Stomach (tissue), 9 donors: ENCODE results near the gene FAM171A1. TPM values are rescaled to one million over a fixed set of nuclear protein-coding genes. Genes with fewer than 3 reads are reported as not detected.
A peak's percentile ranks its signal among the peaks of the same experiment; 100 is the strongest.

Experiments
- DNase-seq, 2 donors: peaks; one replicate each; pipeline versions ENCODE4 v3.0.0 to v3.0.0-alpha.2; 2013 to 2019
- H3K27ac ChIP-seq, 5 donors: fragments of 200-600 bp in 4 of 5; sonication (generic) in 4 of 5; one replicate each; pipeline ENCODE4 v1.5.1; 2013 to 2019; ENCODE audit warnings: mild to moderate bottlenecking in 1 of 5, moderate library complexity in 1 of 5
- H3K27me3 ChIP-seq, 3 donors: fragments of 200-600 bp; sonication (generic); one replicate each; pipeline ENCODE4 v1.5.1; 2017 to 2019; ENCODE audit warnings: mixed run types in 1 of 3
- H3K36me3 ChIP-seq, 4 donors: fragments of 200-600 bp; sonication (generic); 1 replicate in 3 of 4; 2 replicates in 1 of 4; pipeline ENCODE4 v1.5.1; 2016 to 2019
- H3K4me1 ChIP-seq, 4 donors: fragments of 200-600 bp; sonication (generic); one replicate each; pipeline ENCODE4 v1.5.1; 2016 to 2019
- H3K4me3 ChIP-seq, 4 donors: fragments of 200-600 bp; sonication (generic) in 3 of 4; one replicate each; pipeline ENCODE4 v1.5.1; 2016 to 2019; ENCODE audit warnings: mild to moderate bottlenecking in 1 of 4
- H3K9me3 ChIP-seq, 4 donors: fragments of 200-600 bp; sonication (generic); one replicate each; pipeline ENCODE4 v1.5.1; 2016 to 2019
- CTCF ChIP-seq, 7 experiments: fragments of 450-650 bp in 4 of 7; fragments of 200-600 bp in 3 of 7; sonication (generic) in 3 of 7; IDR thresholded peaks; one replicate each; pipeline ENCODE4 v1.5.1; 2016 to 2019; ENCODE audit warnings: antibody characterized with exemption in 7 of 7, control low read depth in 2 of 7, mild to moderate bottlenecking in 1 of 7
- EP300 ChIP-seq: sonication (generic); formaldehyde crosslinking; IDR thresholded peaks from one replicate; pipeline ENCODE4 v1.6.1; 2017; ENCODE audit warnings: antibody characterized with exemption
- POLR2A ChIP-seq, 4 donors: fragments of 450-650 bp; IDR thresholded peaks; one replicate each; pipeline ENCODE4 v1.6.1; 2016; ENCODE audit warnings: antibody characterized with exemption in 4 of 4, control low read depth in 2 of 4, mild to moderate bottlenecking in 1 of 4, moderate library complexity in 1 of 4
- POLR2AphosphoS5 ChIP-seq, 3 donors: sonication (generic); formaldehyde crosslinking; IDR thresholded peaks; one replicate each; pipeline ENCODE4 v1.6.1; 2016; ENCODE audit warnings: antibody characterized with exemption in 3 of 3
- WGBS, 5 donors: extraction: QIAGEN DNeasy Blood & Tissue Kit in 3 of 5; methylation state at CpG; one replicate each; pipeline versions ENCODE4 v1.1.5 to v1.1.7; 2013 to 2018; 5-methylcytosine and 5-hydroxymethylcytosine counted together
- intact Hi-C: fragments of 100-400 bp; cut with DNase I; formaldehyde crosslinking; loops from one replicate; pipeline ENCODE4 v1.15.1; 2023; ENCODE audit warnings: low total_unique reads
- polyA plus RNA-seq, 3 donors: library from polyadenylated mRNA; stranded (reverse); fragments of 200-250 nt; gene quantifications; one replicate each; pipeline ENCODE4 v1.2.3, GENCODE V29; 2013
- total RNA-seq, 5 donors: library from RNA; depleted of rRNA; stranded (reverse); fragments of >200 nt; gene quantifications; one replicate each; pipeline versions ENCODE4 v1.1.0 to v1.2.3, GENCODE V29; 2014 to 2016
- donor health status: healthy with polysubstance abuse.
- donor health status: Bipolar disorder and iron deficiency.
- donor health status: healthy.

Gene FAM171A1
- total and polyA plus RNA-seq, 8 donors: 1.8 to 98.7 (median 10.3) TPM

GRCh38 chr10:15197911-15198310, 173.2 kb downstream of the FAM171A1 start:
- Histone ChIP-seq H3K4me1 (peaks cover 0 to 10% (median 0%) of the 10 kb centered on the region in 4 donors), H3K36me3 (no peaks in the 10 kb centered on the region), H3K27ac (no peak overlapping the region), H3K27me3 (no peaks in the 10 kb centered on the region), H3K9me3 (no peaks in the 10 kb centered on the region), H3K4me3 (no peak overlapping the region)
- WGBS, 5 donors: 95 to 99% (median 98%) methylated on average over 4 of the region's 4 CpGs
- DNase-seq: no peak
- TF ChIP-seq POLR2AphosphoS5 (IDR thresholded peaks at IDR 0.05) (no peak), POLR2A (IDR thresholded peaks at IDR 0.05) (no peak), CTCF (IDR thresholded peaks at IDR 0.05) (no peak), EP300 (no peak)
- intact Hi-C loops: no loop called here

- TF ChIP-seq CTCF (IDR thresholded peaks at IDR 0.05) (no peak), POLR2AphosphoS5 (IDR thresholded peaks at IDR 0.05) (no peak)
- WGBS, 5 donors: 57 to 75% (median 71%) methylated on average over 2 of the region's 2 CpGs
- H3K4me3 ChIP-seq: no peak overlapping the region
Observed at GRCh38 chr10:15197276-15197675, 173.8 kb downstream of the FAM171A1 start.

GRCh38 chr10:15196021-15196834, 174.9 kb downstream of the FAM171A1 start:
- no peak overlapping the region for H3K4me3 ChIP-seq
- H3K4me1 ChIP-seq: peaks cover 0 to under 1% (median 0%) of the 10 kb centered on the region in 4 donors
- TF ChIP-seq POLR2A (IDR thresholded peaks at IDR 0.05) (no peak), EP300 (no peak), CTCF (IDR thresholded peaks at IDR 0.05) (no peak), POLR2AphosphoS5 (IDR thresholded peaks at IDR 0.05) (no peak)
- no peak overlapping the region for H3K27ac ChIP-seq
- WGBS, 5 donors: 67 to 78% (median 72%) methylated on average over 12 of the region's 12 CpGs
- peak in 1 of 2 donors; percentile 62 for DNase-seq
- H3K36me3 ChIP-seq: no peaks in the 10 kb centered on the region
- intact Hi-C loops: no loop called here
- H3K27me3 ChIP-seq: no peaks in the 10 kb centered on the region
- H3K9me3 ChIP-seq: no peaks in the 10 kb centered on the region

More at GRCh38 chr10:15197276-15197675, 173.8 kb downstream of the FAM171A1 start:
- DNase-seq: no peak
- H3K9me3 ChIP-seq: no peaks in the 10 kb centered on the region
- peaks cover 0 to 10% (median 0%) of the 10 kb centered on the region in 4 donors for H3K4me1 ChIP-seq
- H3K27ac ChIP-seq: no peak overlapping the region
- H3K27me3 ChIP-seq: no peaks in the 10 kb centered on the region
- intact Hi-C loops: no loop called here
- H3K36me3 ChIP-seq: no peaks in the 10 kb centered on the region

- no peak for DNase-seq
- TF ChIP-seq CTCF (IDR thresholded peaks at IDR 0.05): no peak
- TF ChIP-seq EP300: no peak
- no peak for TF ChIP-seq POLR2AphosphoS5 (IDR thresholded peaks at IDR 0.05)
- no peak for TF ChIP-seq POLR2A (IDR thresholded peaks at IDR 0.05)
- WGBS, 5 donors: 77 to 92% (median 86%) methylated on average over 11 of the region's 11 CpGs
- no peaks in the 10 kb centered on the region for H3K9me3 ChIP-seq
- peaks cover 0 to 5% (median 0%) of the 10 kb centered on the region in 3 donors for H3K27me3 ChIP-seq
- intact Hi-C loops: no loop called here
- no peaks in the 10 kb centered on the region for H3K36me3 ChIP-seq
- H3K4me3 ChIP-seq: no peak overlapping the region
- no peaks in the 10 kb centered on the region for H3K4me1 ChIP-seq
- no peak overlapping the region for H3K27ac ChIP-seq
Observed at GRCh38 chr10:15189133-15189885, 181.8 kb downstream of the FAM171A1 start.
